Ishikawa (cell line): Measurements from ENCODE around the gene TMEM247.

Experiments used
- CEBPB ChIP-seq: IDR thresholded peaks from 2 replicates; pipeline ENCODE4 v1.6.1; 2012
- CREB1 ChIP-seq: IDR thresholded peaks from 2 replicates; pipeline ENCODE4 v1.6.1; 2012; ENCODE audit warnings: low read depth
- EGR1 ChIP-seq: IDR thresholded peaks from 2 replicates; pipeline ENCODE4 v1.6.1; 2012
- EP300 ChIP-seq: IDR thresholded peaks from 2 replicates; pipeline ENCODE4 v1.6.1; 2012; ENCODE audit warnings: borderline replicate concordance
- FOXM1 ChIP-seq: IDR thresholded peaks from 2 replicates; pipeline ENCODE4 v1.6.1; 2012; ENCODE audit warnings: low read depth, borderline replicate concordance
- MAX ChIP-seq: IDR thresholded peaks from 2 replicates; pipeline ENCODE4 v1.6.1; 2012
- NFIC ChIP-seq: IDR thresholded peaks from 2 replicates; pipeline ENCODE4 v1.6.1; 2012
- RAD21 ChIP-seq: IDR thresholded peaks from 2 replicates; pipeline ENCODE4 v1.6.1; 2012; ENCODE audit warnings: low read depth
- REST ChIP-seq: IDR thresholded peaks from 2 replicates; pipeline ENCODE4 v1.6.1; 2012; ENCODE audit warnings: low read depth, mild to moderate bottlenecking
- TAF1 ChIP-seq: IDR thresholded peaks from 2 replicates; pipeline ENCODE4 v1.6.1; 2012; ENCODE audit warnings: low read depth, mild to moderate bottlenecking
- TCF12 ChIP-seq: IDR thresholded peaks from 2 replicates; pipeline ENCODE4 v1.6.1; 2012; ENCODE audit warnings: low read depth
- TEAD4 ChIP-seq: IDR thresholded peaks from 2 replicates; pipeline ENCODE4 v1.6.1; 2012
- YY1 ChIP-seq: IDR thresholded peaks from 2 replicates; pipeline ENCODE4 v1.6.1; 2012; ENCODE audit warnings: low read depth
- ZBTB7A ChIP-seq: IDR thresholded peaks from 2 replicates; pipeline ENCODE4 v1.6.1; 2012; ENCODE audit warnings: low read depth
- TF ChIP-seq, protein P1 (sequence below): IDR thresholded peaks from 2 replicates; pipeline ENCODE4 v1.6.1; 2012

The TMEM247 gene

DNA sequence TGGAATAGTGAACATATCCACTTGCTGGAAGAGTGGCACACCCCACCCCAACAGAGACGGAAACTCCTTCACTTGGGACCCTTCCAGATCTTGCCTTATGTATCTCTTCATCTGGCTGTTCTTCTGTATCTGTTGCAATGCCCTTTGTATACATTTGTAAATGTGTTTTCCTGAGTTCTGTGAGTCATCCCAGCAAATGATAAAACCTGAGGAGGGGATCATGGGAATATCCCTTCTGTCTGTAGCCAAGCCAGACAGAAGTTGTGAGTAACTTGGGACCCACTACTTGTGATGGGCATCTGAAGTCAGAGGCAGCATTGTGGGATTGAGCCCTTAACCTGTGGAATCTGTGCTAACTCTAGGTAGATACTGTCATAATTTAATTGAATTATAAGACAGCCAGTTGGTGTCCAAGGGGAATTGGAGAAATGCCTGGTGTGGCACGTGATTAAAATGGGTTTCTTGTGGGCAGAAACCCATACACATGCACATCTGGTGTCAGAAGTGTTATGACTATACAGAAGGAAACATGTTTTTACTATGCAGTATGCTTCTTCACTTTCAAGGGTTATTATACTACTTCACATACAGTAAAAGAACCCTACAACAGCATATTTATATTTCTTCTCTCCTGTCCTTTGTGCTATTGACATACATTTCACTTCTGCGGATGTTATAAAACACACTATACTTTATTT, 32.3 kb upstream of the TMEM247 start:
- TF ChIP-seq EP300 (no peak), CEBPB (no peak), MAX (no peak)

DNA sequence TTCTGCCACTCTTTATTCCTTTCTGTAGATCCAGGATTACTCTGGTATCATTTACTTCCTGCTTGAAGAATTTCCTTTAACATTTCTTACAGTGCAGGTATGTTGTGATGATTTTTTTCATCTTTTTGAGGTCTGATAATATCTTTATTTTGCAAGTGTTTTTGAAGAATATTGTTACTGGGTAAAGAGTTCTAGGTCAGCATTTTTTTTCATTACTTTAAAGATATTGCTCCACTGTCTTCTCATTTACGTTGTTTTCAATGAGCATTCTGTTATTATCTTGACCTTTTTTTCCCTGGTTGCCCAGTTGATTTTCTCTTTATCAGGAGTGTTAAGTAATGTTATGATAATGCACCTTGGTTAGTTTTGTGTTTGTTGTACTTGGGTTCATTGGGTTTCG, 31.7 kb upstream of the TMEM247 start:
- TF ChIP-seq TAF1, result no peak
- no peak for TF ChIP-seq TCF12

GRCh38 chr2:46448111-46448510, 31.3 kb upstream of the TMEM247 start:
- TF ChIP-seq YY1 (no peak), EGR1 (no peak), FOXM1 (no peak), REST (no peak), TEAD4 (no peak), TCF12 (no peak), MAX (no peak)
- TF ChIP-seq, protein P1, sequence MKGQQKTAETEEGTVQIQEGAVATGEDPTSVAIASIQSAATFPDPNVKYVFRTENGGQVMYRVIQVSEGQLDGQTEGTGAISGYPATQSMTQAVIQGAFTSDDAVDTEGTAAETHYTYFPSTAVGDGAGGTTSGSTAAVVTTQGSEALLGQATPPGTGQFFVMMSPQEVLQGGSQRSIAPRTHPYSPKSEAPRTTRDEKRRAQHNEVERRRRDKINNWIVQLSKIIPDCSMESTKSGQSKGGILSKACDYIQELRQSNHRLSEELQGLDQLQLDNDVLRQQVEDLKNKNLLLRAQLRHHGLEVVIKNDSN, result no peak

- TF ChIP-seq TCF12, result no peak
- TF ChIP-seq TEAD4, result 0 out of 2 replicates have a peak, but pooled peaks have one; percentile 9
These were observed 30.7 kb upstream of the TMEM247 start for GRCh38 chr2:46448641-46449040.

DNA sequence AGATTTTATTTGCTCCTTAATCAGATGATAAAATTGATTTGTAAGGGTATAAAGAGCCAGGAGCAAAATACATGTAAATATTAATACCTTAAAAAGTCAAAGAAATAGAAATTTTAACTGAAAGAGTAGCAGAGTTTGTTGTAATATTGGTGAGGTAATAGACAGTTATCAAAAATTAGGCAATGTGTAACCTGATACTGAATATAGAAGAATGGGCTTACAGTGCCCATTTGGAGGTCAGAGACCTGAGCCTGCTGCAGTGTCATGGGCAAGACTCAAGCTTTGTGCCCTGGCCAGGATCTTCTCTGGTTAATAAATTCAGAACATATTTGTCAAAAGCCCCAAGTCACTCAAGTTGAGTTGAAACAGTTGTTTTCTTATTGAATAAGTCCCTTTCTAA, 29.7 kb upstream of the TMEM247 start:
- TF ChIP-seq EGR1 (no peak), FOXM1 (no peak)

DNA sequence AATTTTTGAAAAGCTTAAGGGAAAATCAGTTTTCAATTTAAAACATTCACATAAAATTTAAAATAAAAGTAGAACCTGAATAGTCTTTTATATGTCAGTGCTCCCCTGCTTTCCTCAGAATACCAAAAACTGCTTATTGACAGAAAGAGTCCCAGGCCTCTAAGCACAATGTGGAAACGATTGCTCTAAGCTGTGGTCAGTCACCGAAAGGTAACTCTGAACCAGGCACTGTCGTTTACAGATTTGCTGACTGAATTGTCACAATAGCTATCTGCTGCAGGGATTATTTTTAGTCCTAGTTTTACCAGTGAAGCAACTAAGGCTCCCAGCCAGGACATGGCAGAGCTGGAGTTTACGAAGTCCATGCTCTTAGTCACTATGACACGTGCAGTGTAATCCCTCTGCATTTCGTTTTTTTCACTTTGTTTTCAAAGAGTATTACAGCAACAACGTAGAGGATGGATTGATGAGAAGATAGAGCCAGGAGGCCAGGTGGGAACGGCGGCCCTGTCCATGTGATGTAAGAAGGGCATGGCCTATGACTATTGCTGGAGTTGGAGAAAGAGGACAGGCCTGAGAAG, 28.1 kb upstream of the TMEM247 start:
- TF ChIP-seq TCF12 (no peak), RAD21 (no peak), TEAD4 (no peak), TAF1 (no peak), CREB1 (no peak), EP300 (no peak), CEBPB (no peak), MAX (no peak), ZBTB7A (no peak), EGR1 (no peak), REST (no peak), FOXM1 (no peak), YY1 (no peak)
- TF ChIP-seq, protein P1, result no peak

- TF ChIP-seq TAF1 (no peak), ZBTB7A (no peak), RAD21 (no peak), MAX (no peak), CREB1 (no peak), TCF12 (no peak), CEBPB (no peak), NFIC (no peak), REST (no peak), EP300 (no peak), TEAD4 (no peak), FOXM1 (no peak), EGR1 (no peak), YY1 (no peak)
- TF ChIP-seq, protein P1, result no peak
These were observed 22.6 kb upstream of the TMEM247 start for GRCh38 chr2:46456789-46457188.
